A549 (cell line): ENCODE measurements around the gene NADSYN1. TPM values are rescaled to one million over a fixed set of nuclear protein-coding genes. Genes with fewer than 3 reads are reported as not detected.

Experiments
- ATAC-seq, 2 experiments: fragments of 200-7000 bp in 1 of 2; fragments of >200 bp in 1 of 2; cut with Nextera tagmentation in 1 of 2; cut with Tn5 transposase in 1 of 2; 3 replicates each; pipeline versions ENCODE4 v1.8.0 to v1.9.1; 2018 to 2020; ENCODE audit warnings: mild to moderate bottlenecking in 1 of 2, moderate library complexity in 1 of 2
- CTCF ChIA-PET: fragments of 300-600 bp; sonication (Branson Sonifier 250); formaldehyde crosslinking; extraction: SDS; loops from one replicate; lab custom pipeline; 2021; ENCODE audit warnings: antibody characterized with exemption, inconsistent platforms; lab: Yijun Ruan, JAX
- POLR2A ChIA-PET: fragments of 350-600 bp; formaldehyde crosslinking; extraction: SDS; loops from one replicate; lab custom pipeline; 2021; ENCODE audit warnings: antibody characterized with exemption, inconsistent platforms; lab: Yijun Ruan, JAX
- DNase-seq, 2 experiments: peaks; one replicate each; pipeline versions ENCODE4 v3.0.0 to v3.0.0-alpha.2; 2011 to 2016; ENCODE audit warnings: low read depth in 1 of 2, low spot score in 1 of 2
- FAIRE-seq: peaks from 2 replicates; lab custom pipeline; 2011; peaks lifted over from hg19 to GRCh38; lab: Jason Lieb, UNC
- H3K27ac ChIP-seq, 2 experiments: fragments of >200 bp; sonication (Bioruptor Twin); formaldehyde crosslinking; 3 replicates each; pipeline ENCODE4 v1.5.1; 2016 to 2017
- H3K4me1 ChIP-seq: fragments of >200 bp; sonication (Bioruptor Twin); formaldehyde crosslinking; 3 replicates; pipeline ENCODE4 v1.6.1; 2016
- H3K4me2 ChIP-seq: fragments of >200 bp; sonication (Bioruptor Twin); formaldehyde crosslinking; 3 replicates; pipeline ENCODE4 v1.6.1; 2016
- H3K4me3 ChIP-seq: fragments of >200 bp; sonication (Bioruptor Twin); formaldehyde crosslinking; 3 replicates; pipeline ENCODE4 v1.5.1; 2016
- H3K9me3 ChIP-seq: fragments of >200 bp; sonication (Bioruptor Twin); formaldehyde crosslinking; 3 replicates; pipeline ENCODE4 v1.6.1; 2016
- ATOH8 ChIP-seq: fragments of 250-450 bp; sonication (Bioruptor Pico); IDR thresholded peaks from 2 replicates; pipeline ENCODE4 v1.5.0; 2020; ENCODE audit warnings: low read depth, mild to moderate bottlenecking, moderate library complexity
- BHLHE40 ChIP-seq: IDR thresholded peaks from 2 replicates; pipeline ENCODE4 v1.6.1; 2012; ENCODE audit warnings: low read depth, low read length, inconsistent platforms
- CEBPB ChIP-seq, 2 experiments: fragments of >200 bp in 1 of 2; sonication (Bioruptor Twin) in 1 of 2; formaldehyde crosslinking in 1 of 2; IDR thresholded peaks; 2 replicates each; pipeline ENCODE4 v1.6.1; 2012 to 2016
- CHD4 ChIP-seq: fragments of 200-600 bp; sonication (generic); IDR thresholded peaks from 2 replicates; pipeline ENCODE4 v1.6.1; 2016; ENCODE audit warnings: antibody characterized with exemption, mild to moderate bottlenecking, borderline replicate concordance
- EHMT2 ChIP-seq: fragments of 200-600 bp; sonication (generic); IDR thresholded peaks from 2 replicates; pipeline ENCODE4 v1.6.1; 2016; ENCODE audit warnings: antibody characterized with exemption, low read depth, mild to moderate bottlenecking, moderate library complexity
- ELK1 ChIP-seq: fragments of 150-350 bp; IDR thresholded peaks from 2 replicates; pipeline ENCODE4 v1.6.1; 2014; ENCODE audit warnings: low read depth, mild to moderate bottlenecking, low read length
- EP300 ChIP-seq, 2 experiments: fragments of >200 bp; sonication (Bioruptor Twin); formaldehyde crosslinking; IDR thresholded peaks; 2 replicates in 1 of 2; 3 replicates in 1 of 2; pipeline ENCODE4 v1.6.1; 2016 to 2017
- FOSL2 ChIP-seq, 2 experiments: fragments of 450-650 bp in 1 of 2; fragments of >200 bp in 1 of 2; sonication (Bioruptor Twin) in 1 of 2; formaldehyde crosslinking; IDR thresholded peaks; 2 replicates each; pipeline versions ENCODE4 v1.5.0 to v1.6.1; 2016 to 2020; ENCODE audit warnings: mild to moderate bottlenecking in 1 of 2, moderate library complexity in 1 of 2
- HEYL ChIP-seq: fragments of 250-450 bp; sonication (Bioruptor Pico); IDR thresholded peaks from 2 replicates; pipeline ENCODE4 v1.8.0; 2021; ENCODE audit warnings: mild to moderate bottlenecking, moderate library complexity
- HOXA7 ChIP-seq: fragments of 250-450 bp; sonication (Bioruptor Pico); IDR thresholded peaks from 2 replicates; pipeline ENCODE4 v1.5.0; 2020; ENCODE audit warnings: mild to moderate bottlenecking, moderate library complexity
- HOXB13 ChIP-seq: fragments of 250-450 bp; sonication (Bioruptor Pico); IDR thresholded peaks from 2 replicates; pipeline ENCODE4 v1.5.0; 2020; ENCODE audit warnings: low read depth, mild to moderate bottlenecking, moderate library complexity
- HOXB5 ChIP-seq: fragments of 250-450 bp; sonication (Bioruptor Pico); IDR thresholded peaks from 2 replicates; pipeline ENCODE4 v1.5.0; 2020; ENCODE audit warnings: mild to moderate bottlenecking, moderate library complexity
- JUN ChIP-seq, 2 experiments: fragments of >200 bp; sonication (Bioruptor Twin); formaldehyde crosslinking; IDR thresholded peaks; 2 replicates in 1 of 2; 3 replicates in 1 of 2; pipeline ENCODE4 v1.6.1; 2016 to 2017
- JUNB ChIP-seq: fragments of >200 bp; sonication (Bioruptor Twin); formaldehyde crosslinking; IDR thresholded peaks from 2 replicates; pipeline ENCODE4 v1.6.1; 2016
- MAFK ChIP-seq: fragments of 450-650 bp; IDR thresholded peaks from 2 replicates; pipeline ENCODE4 v1.6.1; 2014; ENCODE audit not compliant: partially characterized antibody
- NFE2L2 ChIP-seq: fragments of 150-350 bp; conservative IDR thresholded peaks from 2 replicates; pipeline ENCODE4 v1.6.1; 2014; ENCODE audit warnings: low read length
- NPAS2 ChIP-seq: fragments of 250-450 bp; sonication (Bioruptor Pico); IDR thresholded peaks from 2 replicates; pipeline ENCODE4 v1.8.0; 2022; ENCODE audit warnings: mild to moderate bottlenecking, moderate library complexity, borderline replicate concordance
- POLR2AphosphoS2 ChIP-seq: conservative IDR thresholded peaks from 2 replicates; pipeline ENCODE4 v1.6.1; 2012; ENCODE audit warnings: low read length, improper control_type of control experiment, inconsistent platforms
- REST ChIP-seq: fragments of 200-600 bp; sonication (generic); IDR thresholded peaks from 2 replicates; pipeline ENCODE4 v1.6.1; 2016; ENCODE audit warnings: antibody characterized with exemption, mild to moderate bottlenecking, moderate library complexity
- TFCP2L1 ChIP-seq: fragments of 250-450 bp; sonication (Bioruptor Pico); IDR thresholded peaks from 2 replicates; pipeline ENCODE4 v1.5.0; 2021; ENCODE audit warnings: mild to moderate bottlenecking
- USF2 ChIP-seq: fragments of 450-650 bp; IDR thresholded peaks from 2 replicates; pipeline ENCODE4 v1.6.1; 2014; ENCODE audit warnings: antibody characterized with exemption
- WGBS: methylation state at CpG from one replicate; pipeline ENCODE4 v1.1.6; 2017; ENCODE audit errors: missing lambda C conversion rate; 5-methylcytosine and 5-hydroxymethylcytosine counted together
- polyA plus RNA-seq, 4 experiments: library from polyadenylated mRNA; depleted of rRNA in 3 of 4; stranded (reverse); fragments of >200 nt; fragmentation: RNase III in 1 of 4; extraction: RNeasy Plus Mini Kit Qiagen cat#74134 plus additional on column Dnase treatment in 1 of 4; gene quantifications; 2 replicates in 3 of 4; 3 replicates in 1 of 4; pipeline ENCODE4 v1.2.3, GENCODE V29; 2011 to 2017
- TF ChIP-seq, protein P1 (sequence below): IDR thresholded peaks from 2 replicates; pipeline ENCODE4 v1.6.1; 2012; ENCODE audit warnings: low read depth, borderline replicate concordance
- TF ChIP-seq, protein P2 (sequence below): fragments of >200 bp; sonication (Bioruptor Twin); formaldehyde crosslinking; IDR thresholded peaks from 3 replicates; pipeline ENCODE4 v1.6.1; 2016
- TF ChIP-seq, protein P3 (sequence below): IDR thresholded peaks from 2 replicates; pipeline ENCODE4 v1.6.1; 2012
- TF ChIP-seq, protein P4 (sequence below): fragments of >200 bp; sonication (Bioruptor Twin); formaldehyde crosslinking; IDR thresholded peaks from 3 replicates; pipeline ENCODE4 v1.5.1; 2016

NADSYN1 gene
- polyA plus RNA-seq, 2 of the 4 experiments (the other 2 are of a cell fraction) = 34.6 to 63.3 TPM

DNA sequence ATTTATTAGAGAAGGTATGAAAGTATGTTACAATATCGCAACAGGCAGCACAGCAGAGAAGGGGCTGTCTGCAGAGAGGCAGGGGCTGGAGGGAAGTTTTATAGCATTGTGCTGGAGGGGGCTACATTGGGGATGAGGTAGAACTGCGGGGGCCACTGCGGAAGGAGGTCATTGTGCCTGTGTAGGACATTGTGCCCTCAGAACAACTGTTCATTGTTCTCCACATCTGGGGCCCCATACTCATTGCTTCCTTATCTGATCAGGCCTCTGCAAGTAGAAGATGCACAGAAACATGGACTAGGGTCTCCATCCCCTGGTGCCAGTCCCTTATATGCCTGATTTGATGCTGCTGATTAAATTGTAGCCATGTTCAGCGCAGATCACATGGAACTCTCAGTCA, 12.1 kb downstream of the NADSYN1 start:
- ChIA-PET CTCF (no interaction called here), POLR2A (no interaction called here)
- Histone ChIP-seq H3K9me3 (no peaks in the 10 kb centered on the region), H3K4me1 (no peaks in the 10 kb centered on the region), H3K4me2 (no peak overlapping the region), H3K27ac (no peak overlapping the region), H3K4me3 (no peak overlapping the region)
- no peak for ATAC-seq
- no peak for DNase-seq
- WGBS = 92% methylated on average over 4 of the region's 4 CpGs
- no peak for FAIRE-seq
- TF ChIP-seq POLR2AphosphoS2 (no peak), HOXA7 (no peak), JUN (IDR thresholded peaks at IDR 0.05) (no peak), TFCP2L1 (no peak), NPAS2 (no peak), NFE2L2 (no peak), USF2 (no peak), FOSL2 (IDR thresholded peaks at IDR 0.05) (no peak), FOSL2 (CRISPR knock-in tag; IDR thresholded peaks at IDR 0.05) (no peak), HOXB13 (no peak), CEBPB (IDR thresholded peaks at IDR 0.05) (no peak), ATOH8 (CRISPR knock-in tag) (no peak), HOXB5 (CRISPR knock-in tag) (no peak), MAFK (no peak), JUNB (no peak), ELK1 (no peak)
- TF ChIP-seq, protein P1, sequence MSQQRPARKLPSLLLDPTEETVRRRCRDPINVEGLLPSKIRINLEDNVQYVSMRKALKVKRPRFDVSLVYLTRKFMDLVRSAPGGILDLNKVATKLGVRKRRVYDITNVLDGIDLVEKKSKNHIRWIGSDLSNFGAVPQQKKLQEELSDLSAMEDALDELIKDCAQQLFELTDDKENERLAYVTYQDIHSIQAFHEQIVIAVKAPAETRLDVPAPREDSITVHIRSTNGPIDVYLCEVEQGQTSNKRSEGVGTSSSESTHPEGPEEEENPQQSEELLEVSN = no peak
- TF ChIP-seq, protein P2, sequence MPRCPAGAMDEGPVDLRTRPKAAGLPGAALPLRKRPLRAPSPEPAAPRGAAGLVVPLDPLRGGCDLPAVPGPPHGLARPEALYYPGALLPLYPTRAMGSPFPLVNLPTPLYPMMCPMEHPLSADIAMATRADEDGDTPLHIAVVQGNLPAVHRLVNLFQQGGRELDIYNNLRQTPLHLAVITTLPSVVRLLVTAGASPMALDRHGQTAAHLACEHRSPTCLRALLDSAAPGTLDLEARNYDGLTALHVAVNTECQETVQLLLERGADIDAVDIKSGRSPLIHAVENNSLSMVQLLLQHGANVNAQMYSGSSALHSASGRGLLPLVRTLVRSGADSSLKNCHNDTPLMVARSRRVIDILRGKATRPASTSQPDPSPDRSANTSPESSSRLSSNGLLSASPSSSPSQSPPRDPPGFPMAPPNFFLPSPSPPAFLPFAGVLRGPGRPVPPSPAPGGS = no peak
- TF ChIP-seq, protein P3, sequence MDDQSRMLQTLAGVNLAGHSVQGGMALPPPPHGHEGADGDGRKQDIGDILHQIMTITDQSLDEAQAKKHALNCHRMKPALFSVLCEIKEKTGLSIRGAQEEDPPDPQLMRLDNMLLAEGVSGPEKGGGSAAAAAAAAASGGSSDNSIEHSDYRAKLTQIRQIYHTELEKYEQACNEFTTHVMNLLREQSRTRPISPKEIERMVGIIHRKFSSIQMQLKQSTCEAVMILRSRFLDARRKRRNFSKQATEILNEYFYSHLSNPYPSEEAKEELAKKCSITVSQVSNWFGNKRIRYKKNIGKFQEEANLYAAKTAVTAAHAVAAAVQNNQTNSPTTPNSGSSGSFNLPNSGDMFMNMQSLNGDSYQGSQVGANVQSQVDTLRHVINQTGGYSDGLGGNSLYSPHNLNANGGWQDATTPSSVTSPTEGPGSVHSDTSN = no peak
- TF ChIP-seq, protein P4, sequence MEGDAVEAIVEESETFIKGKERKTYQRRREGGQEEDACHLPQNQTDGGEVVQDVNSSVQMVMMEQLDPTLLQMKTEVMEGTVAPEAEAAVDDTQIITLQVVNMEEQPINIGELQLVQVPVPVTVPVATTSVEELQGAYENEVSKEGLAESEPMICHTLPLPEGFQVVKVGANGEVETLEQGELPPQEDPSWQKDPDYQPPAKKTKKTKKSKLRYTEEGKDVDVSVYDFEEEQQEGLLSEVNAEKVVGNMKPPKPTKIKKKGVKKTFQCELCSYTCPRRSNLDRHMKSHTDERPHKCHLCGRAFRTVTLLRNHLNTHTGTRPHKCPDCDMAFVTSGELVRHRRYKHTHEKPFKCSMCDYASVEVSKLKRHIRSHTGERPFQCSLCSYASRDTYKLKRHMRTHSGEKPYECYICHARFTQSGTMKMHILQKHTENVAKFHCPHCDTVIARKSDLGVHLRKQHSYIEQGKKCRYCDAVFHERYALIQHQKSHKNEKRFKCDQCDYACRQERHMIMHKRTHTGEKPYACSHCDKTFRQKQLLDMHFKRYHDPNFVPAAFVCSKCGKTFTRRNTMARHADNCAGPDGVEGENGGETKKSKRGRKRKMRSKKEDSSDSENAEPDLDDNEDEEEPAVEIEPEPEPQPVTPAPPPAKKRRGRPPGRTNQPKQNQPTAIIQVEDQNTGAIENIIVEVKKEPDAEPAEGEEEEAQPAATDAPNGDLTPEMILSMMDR = no peak

DNA sequence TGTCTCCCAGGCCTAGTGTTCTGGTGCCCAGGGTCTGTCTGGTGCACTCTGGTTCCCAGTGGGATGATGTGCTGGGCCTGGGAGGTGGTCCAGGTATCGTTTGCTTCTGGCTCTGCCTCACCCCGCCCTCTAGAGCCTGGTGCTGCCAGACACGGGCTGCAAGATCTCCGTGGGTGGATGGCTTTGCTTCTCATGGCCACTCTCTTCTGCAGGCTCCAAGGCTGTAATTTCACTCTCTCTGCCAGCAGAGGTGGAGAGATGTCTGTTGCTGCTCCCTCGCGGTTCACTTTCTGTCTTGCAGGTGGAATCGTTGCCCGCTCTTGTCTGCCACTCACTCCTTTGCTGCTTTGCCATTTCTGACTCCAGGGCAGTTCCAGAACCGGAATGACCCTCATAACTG, 13.4 kb downstream of the NADSYN1 start:
- no peak overlapping the region for H3K4me3 ChIP-seq
- FAIRE-seq = no peak
- ChIA-PET POLR2A (no interaction called here), CTCF (no interaction called here)
- no peak for DNase-seq
- H3K27ac ChIP-seq = no peak overlapping the region
- H3K4me2 ChIP-seq = no peak overlapping the region
- ATAC-seq = no peak
- H3K9me3 ChIP-seq = no peaks in the 10 kb centered on the region
- 91% methylated on average over 9 of the region's 9 CpGs for WGBS
- no peaks in the 10 kb centered on the region for H3K4me1 ChIP-seq
- TF ChIP-seq EP300 (IDR thresholded peaks at IDR 0.05) (no peak), NFE2L2 (no peak), EHMT2 (no peak), HOXB13 (no peak), HEYL (CRISPR knock-in tag) (no peak), REST (no peak), BHLHE40 (no peak), CHD4 (no peak)
- TF ChIP-seq, protein P2 = no peak
